IMR-90 (cell line): ENCODE data around the gene DYSF. TPM values are rescaled to one million over a fixed set of nuclear protein-coding genes. Genes with fewer than 3 reads are reported as not detected.

Experiments
- ATAC-seq: fragments of 200-7000 bp; cut with Tn5 transposase; 2 replicates; pipeline ENCODE4 v1.9.1; 2020; ENCODE audit warnings: low read depth, mild to moderate bottlenecking, moderate library complexity
- BruUV-seq: library from RNA; stranded (reverse); fragments of 400-500 nt; replicated peaks from 2 replicates; lab custom pipeline; 2021; lab: Mats Ljungman, UMichigan
- CTCF ChIA-PET: fragments of 300-600 bp; formaldehyde crosslinking; extraction: SDS; loops from one replicate; lab custom pipeline; 2021; ENCODE audit warnings: antibody characterized with exemption; lab: Yijun Ruan, JAX
- POLR2A ChIA-PET: fragments of 300-600 bp; sonication (Branson Sonifier 250); formaldehyde crosslinking; loops from one replicate; lab custom pipeline; 2022; ENCODE audit warnings: antibody characterized with exemption; ENCODE audit not compliant: unreplicated experiment; lab: Charles Lee
- DNase-seq: peaks from one replicate; pipeline ENCODE4 v3.0.0; 2013
- H2AFZ ChIP-seq: replicated peaks from 2 replicates; pipeline ENCODE3; 2013; ENCODE audit warnings: low read length, mild to moderate bottlenecking; ENCODE audit not compliant: poor library complexity
- H2AK5ac ChIP-seq: 2 replicates; pipeline ENCODE4 v1.6.1; 2013; ENCODE audit warnings: low read depth, low read length, inconsistent platforms
- H2AK9ac ChIP-seq: replicated peaks from 2 replicates; pipeline ENCODE3; 2013; ENCODE audit warnings: mild to moderate bottlenecking, low read depth, low read length, moderate library complexity; ENCODE audit not compliant: poor library complexity
- H2BK120ac ChIP-seq: 2 replicates; pipeline ENCODE4 v1.6.1; 2013; ENCODE audit warnings: low read depth, low read length, inconsistent platforms
- H2BK15ac ChIP-seq: 3 replicates; pipeline ENCODE4 v1.6.1; 2013; ENCODE audit warnings: low read depth, low read length, inconsistent platforms
- H2BK20ac ChIP-seq: 2 replicates; pipeline ENCODE4 v1.6.1; 2013; ENCODE audit warnings: low read depth, mild to moderate bottlenecking, inconsistent platforms, low read length, moderate library complexity
- H2BK5ac ChIP-seq: 2 replicates; pipeline ENCODE4 v1.6.1; 2013; ENCODE audit warnings: mild to moderate bottlenecking, low read depth, low read length, inconsistent platforms; ENCODE audit not compliant: poor library complexity, severe bottlenecking
- H3K14ac ChIP-seq: replicated peaks from 2 replicates; pipeline ENCODE4 v1.6.1; 2013; ENCODE audit warnings: low read depth, low read length, inconsistent platforms
- H3K18ac ChIP-seq: 2 replicates; pipeline ENCODE4 v1.6.1; 2013; ENCODE audit warnings: low read depth, low read length, control low read depth
- H3K23ac ChIP-seq: 2 replicates; pipeline ENCODE4 v1.6.1; 2013; ENCODE audit warnings: low read depth, low read length, inconsistent platforms
- H3K27ac ChIP-seq: 2 replicates; pipeline ENCODE4 v1.5.1; 2013; ENCODE audit warnings: mild to moderate bottlenecking, control low read depth, low read length; ENCODE audit not compliant: insufficient read depth
- H3K27me3 ChIP-seq: 2 replicates; pipeline ENCODE4 v1.6.1; 2013; ENCODE audit warnings: low read length; ENCODE audit not compliant: control insufficient read depth, insufficient read depth
- H3K36me3 ChIP-seq: 2 replicates; pipeline ENCODE4 v1.6.1; 2013; ENCODE audit warnings: low read length, mixed read lengths; ENCODE audit not compliant: control insufficient read depth, insufficient read depth
- H3K4ac ChIP-seq: 2 replicates; pipeline ENCODE4 v1.6.1; 2013; ENCODE audit warnings: low read depth, low read length, inconsistent platforms
- H3K4me1 ChIP-seq: 2 replicates; pipeline ENCODE4 v1.6.1; 2013; ENCODE audit warnings: low read length, mixed read lengths; ENCODE audit not compliant: control insufficient read depth, insufficient read depth
- H3K4me2 ChIP-seq: 2 replicates; pipeline ENCODE4 v1.6.1; 2013; ENCODE audit warnings: low read depth, mild to moderate bottlenecking, control low read depth, low read length, moderate library complexity
- H3K4me3 ChIP-seq: 2 replicates; pipeline ENCODE4 v1.5.1; 2013; ENCODE audit warnings: low read depth, mild to moderate bottlenecking, control low read depth, low read length, moderate library complexity; ENCODE audit not compliant: insufficient read depth
- H3K56ac ChIP-seq: 2 replicates; pipeline ENCODE4 v1.6.1; 2013; ENCODE audit warnings: low read length, inconsistent platforms; ENCODE audit not compliant: insufficient read depth; ENCODE audit errors: extremely low read depth
- H3K79me1 ChIP-seq, 2 experiments: 2 replicates each; pipeline ENCODE4 v1.6.1; 2013; ENCODE audit warnings: low read length in 2 of 2, inconsistent platforms in 1 of 2, low read depth in 1 of 2
- H3K9ac ChIP-seq: 2 replicates; pipeline ENCODE4 v1.6.1; 2013; ENCODE audit warnings: low read depth, low read length, control low read depth
- H3K9me1 ChIP-seq: 2 replicates; pipeline ENCODE4 v1.6.1; 2013; ENCODE audit warnings: low read length, inconsistent platforms; ENCODE audit not compliant: insufficient read depth
- H3K9me3 ChIP-seq: 2 replicates; pipeline ENCODE4 v1.6.1; 2013; ENCODE audit warnings: low read length; ENCODE audit not compliant: control insufficient read depth, insufficient read depth
- H4K20me1 ChIP-seq: 2 replicates; pipeline ENCODE4 v1.6.1; 2013; ENCODE audit warnings: low read length, inconsistent platforms; ENCODE audit not compliant: insufficient read depth
- H4K5ac ChIP-seq: 2 replicates; pipeline ENCODE4 v1.6.1; 2013; ENCODE audit warnings: mild to moderate bottlenecking, low read depth, low read length, control low read depth
- H4K8ac ChIP-seq, 2 experiments: 2 replicates each; pipeline ENCODE4 v1.6.1; 2013; ENCODE audit warnings: low read depth in 2 of 2, low read length in 2 of 2, control low read depth in 1 of 2, inconsistent platforms in 1 of 2
- H4K91ac ChIP-seq: 2 replicates; pipeline ENCODE4 v1.6.1; 2013; ENCODE audit warnings: low read depth, low read length, inconsistent platforms; ENCODE audit not compliant: insufficient read depth
- CEBPB ChIP-seq: IDR thresholded peaks from 2 replicates; pipeline ENCODE4 v1.6.1; 2012; ENCODE audit warnings: low read depth, low read length, improper control_type of control experiment
- CHD1 ChIP-seq: IDR thresholded peaks from 2 replicates; pipeline ENCODE4 v1.6.1; 2012; ENCODE audit warnings: low read depth, low read length, improper control_type of control experiment
- MXI1 ChIP-seq: IDR thresholded peaks from 2 replicates; pipeline ENCODE4 v1.6.1; 2012; ENCODE audit warnings: low read depth, mild to moderate bottlenecking, low read length, moderate library complexity, borderline replicate concordance
- NFE2L2 ChIP-seq: fragments of 150-350 bp; IDR thresholded peaks from 2 replicates; pipeline ENCODE4 v1.6.1; 2016; ENCODE audit warnings: low read depth, mild to moderate bottlenecking, low read length
- POLR2A ChIP-seq: IDR thresholded peaks from 2 replicates; pipeline ENCODE4 v1.6.1; 2012; ENCODE audit warnings: mild to moderate bottlenecking, low read depth, low read length
- RAD21 ChIP-seq: IDR thresholded peaks from 2 replicates; pipeline ENCODE4 v1.6.1; 2012; ENCODE audit warnings: low read length, improper control_type of control experiment
- RCOR1 ChIP-seq: IDR thresholded peaks from 2 replicates; pipeline ENCODE4 v1.6.1; 2012; ENCODE audit warnings: mild to moderate bottlenecking, low read length, improper control_type of control experiment; ENCODE audit not compliant: insufficient replicate concordance
- RFX5 ChIP-seq: IDR thresholded peaks from 2 replicates; pipeline ENCODE4 v1.8.0; 2012; ENCODE audit warnings: low read depth, mild to moderate bottlenecking, low read length, moderate library complexity
- SMC3 ChIP-seq: fragments of 150-350 bp; IDR thresholded peaks from 2 replicates; pipeline ENCODE4 v1.6.1; 2016; ENCODE audit warnings: low read depth, mild to moderate bottlenecking, antibody characterized with exemption, low read length, moderate library complexity
- WGBS, 2 experiments: methylation state at CpG; one replicate each; pipeline versions ENCODE4 v1.1.5 to v1.1.7; 2013; ENCODE audit warnings: missing lambda C conversion rate in 2 of 2; ENCODE audit not compliant: insufficient read length in 1 of 2; ENCODE audit errors: extremely low coverage in 2 of 2; 5-methylcytosine and 5-hydroxymethylcytosine counted together
- dilution Hi-C: fragments of 300-500 bp; cut with HindIII; formaldehyde crosslinking; loops from one replicate; pipeline ENCODE4 v1.14.3; 2018; ENCODE audit warnings: low sequenced_read_pairs; ENCODE audit not compliant: unreplicated experiment
- in situ Hi-C: fragments of 300-500 bp; cut with MboI; formaldehyde crosslinking; loops from 3 replicates; pipeline ENCODE4 v1.14.3; 2019; ENCODE audit warnings: low sequenced_read_pairs, inconsistent platforms, mixed read lengths
- intact Hi-C: fragments of 100-400 bp; cut with micrococcal nuclease; formaldehyde crosslinking; loops from 2 replicates; pipeline ENCODE4 v1.10.0; 2022
- polyA plus RNA-seq, 3 experiments: library from polyadenylated mRNA; depleted of rRNA; stranded (reverse); fragments of >200 nt; gene quantifications; 2 replicates each; pipeline ENCODE4 v1.2.3, GENCODE V29; 2012; ENCODE audit warnings: low replicate concordance in 1 of 3
- total RNA-seq: library from RNA; depleted of rRNA; stranded (reverse); fragments of >200 nt; gene quantifications from 2 replicates; pipeline ENCODE4 v1.2.3, GENCODE V29; 2012
- TF ChIP-seq, protein P1 (sequence below): fragments of 150-350 bp; IDR thresholded peaks from 2 replicates; pipeline ENCODE4 v1.6.1; 2017; ENCODE audit warnings: mild to moderate bottlenecking, antibody characterized with exemption, low read length, low read depth
- TF ChIP-seq, protein P2 (sequence below): fragments of 150-350 bp; IDR thresholded peaks from 2 replicates; pipeline ENCODE4 v1.6.1; 2016; ENCODE audit warnings: low read depth, mild to moderate bottlenecking, low read length, moderate library complexity, borderline replicate concordance
- TF ChIP-seq, protein P3 (sequence below): conservative IDR thresholded peaks from 2 replicates; pipeline ENCODE4 v1.5.1; 2012; ENCODE audit warnings: mild to moderate bottlenecking, low read depth, low read length, improper control_type of control experiment

Gene DYSF
- total and polyA plus RNA-seq, 2 of the 4 experiments (the other 2 are of a cell fraction) = 0.09 to 0.18 TPM

DNA sequence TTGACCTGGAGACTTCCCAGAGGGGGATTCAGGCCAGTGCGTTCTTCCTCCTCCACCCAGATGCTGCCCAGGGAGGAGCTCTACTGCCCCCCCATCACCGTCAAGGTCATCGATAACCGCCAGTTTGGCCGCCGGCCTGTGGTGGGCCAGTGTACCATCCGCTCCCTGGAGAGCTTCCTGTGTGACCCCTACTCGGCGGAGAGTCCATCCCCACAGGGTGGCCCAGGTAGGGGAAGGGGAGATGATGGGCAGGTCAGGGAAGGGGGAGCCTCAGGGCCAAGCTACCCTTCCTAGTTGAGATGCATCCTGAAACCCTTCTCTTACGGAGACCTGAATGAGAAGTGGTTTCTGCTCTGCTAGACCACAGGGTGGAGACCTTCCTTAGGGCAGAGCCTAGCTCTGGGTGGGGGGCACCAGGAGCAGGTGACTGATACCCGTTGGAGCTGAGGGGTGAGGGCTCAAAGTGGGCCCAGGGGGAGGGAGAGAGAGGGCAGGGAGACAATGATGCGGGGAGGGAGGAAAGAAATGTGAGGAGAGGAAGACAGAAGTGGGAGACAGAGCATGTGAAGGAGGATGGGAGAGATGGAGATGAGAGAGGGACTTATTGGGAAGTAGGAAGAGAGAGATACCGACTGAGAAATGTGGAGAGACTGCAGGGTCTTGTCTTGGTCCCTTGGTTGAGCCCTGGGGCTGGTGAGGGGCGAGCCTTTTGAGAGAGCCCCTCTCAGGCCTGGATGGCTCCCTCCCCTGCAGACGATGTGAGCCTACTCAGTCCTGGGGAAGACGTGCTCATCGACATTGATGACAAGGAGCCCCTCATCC, 159.4 kb downstream of the DYSF start (continued):
- TF ChIP-seq SMC3 (no peak), POLR2A (no peak)

DNA sequence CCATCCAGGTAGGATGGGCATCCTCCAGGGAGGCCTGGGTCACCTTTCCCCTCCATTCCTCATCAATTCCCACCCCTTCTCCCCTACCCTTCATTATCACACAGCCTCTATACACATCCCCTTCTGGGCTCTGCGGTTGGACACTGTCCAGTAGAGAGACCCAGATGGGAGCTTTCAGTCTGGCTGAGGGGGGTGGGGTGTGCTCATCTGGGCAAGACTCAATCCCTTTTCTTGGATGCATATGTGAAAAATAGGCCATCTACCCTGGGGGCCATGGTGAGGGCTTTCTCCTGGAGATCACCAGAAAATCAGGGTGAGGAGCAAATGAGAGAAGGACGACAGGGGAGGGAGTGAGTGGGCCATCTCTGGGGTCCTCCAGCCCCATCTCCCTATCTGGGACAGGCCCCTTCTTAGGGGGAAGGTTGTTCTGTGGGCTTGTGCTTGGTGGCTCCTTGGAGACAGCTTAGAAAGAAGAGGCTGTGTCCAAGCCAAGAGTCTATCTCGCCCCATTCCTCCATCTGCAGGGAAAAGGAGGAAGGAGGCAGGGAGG, 160.1 kb downstream of the DYSF start:
- H3K4ac ChIP-seq = no peak overlapping the region
- H3K9ac ChIP-seq = no peak overlapping the region
- H4K5ac ChIP-seq = no peak overlapping the region
- peaks cover 27% of the 10 kb centered on the region for H3K27me3 ChIP-seq
- no peak overlapping the region for H3K4me2 ChIP-seq
- no peak overlapping the region for H3K27ac ChIP-seq
- no peaks in the 10 kb centered on the region for H3K4me1 ChIP-seq
- intact Hi-C loops (loop anchor here (5.0 to 10.0 kb wide), 4 partner anchors 321 to 1134 kb away; no protein-coding TSS in a partner anchor), in situ Hi-C loops (no loop called here), dilution Hi-C loops (no loop called here)
- ChIA-PET CTCF (no interaction called here), POLR2A (no interaction called here)
- no peak overlapping the region for H2BK15ac ChIP-seq
- no TSS peak for BruUV-seq
- H3K4me3 ChIP-seq = no peak overlapping the region
- no peak overlapping the region for H2AK9ac ChIP-seq
- no peak overlapping the region for H2AFZ ChIP-seq
- H3K9me3 ChIP-seq = no peaks in the 10 kb centered on the region
- H3K18ac ChIP-seq = no peak overlapping the region
- no peak overlapping the region for H4K91ac ChIP-seq
- H2AK5ac ChIP-seq = no peak overlapping the region
- no peaks in the 10 kb centered on the region for H3K79me1 ChIP-seq
- WGBS, 2 experiments = no CpG with 5 or more reads among the region's 3 CpGs
- H2BK120ac ChIP-seq = no peak overlapping the region
- DNase-seq = no peak
- no peak overlapping the region for H3K14ac ChIP-seq
- H4K20me1 ChIP-seq = no peaks in the 10 kb centered on the region
- no peak overlapping the region for H2BK5ac ChIP-seq
- no peak overlapping the region for H3K56ac ChIP-seq
- no peak overlapping the region for H2BK20ac ChIP-seq
- H3K9me1 ChIP-seq = no peaks in the 10 kb centered on the region; the same call in 1 of the 2 replicates
- H4K8ac ChIP-seq = no peak overlapping the region
- no peak for ATAC-seq
- H3K36me3 ChIP-seq = no peaks in the 10 kb centered on the region
- H3K23ac ChIP-seq = no peak overlapping the region
- TF ChIP-seq RFX5 (no peak), POLR2A (no peak), CEBPB (no peak), RCOR1 (no peak), MXI1 (no peak), NFE2L2 (no peak), RAD21 (no peak), CHD1 (no peak)
- TF ChIP-seq, protein P1, sequence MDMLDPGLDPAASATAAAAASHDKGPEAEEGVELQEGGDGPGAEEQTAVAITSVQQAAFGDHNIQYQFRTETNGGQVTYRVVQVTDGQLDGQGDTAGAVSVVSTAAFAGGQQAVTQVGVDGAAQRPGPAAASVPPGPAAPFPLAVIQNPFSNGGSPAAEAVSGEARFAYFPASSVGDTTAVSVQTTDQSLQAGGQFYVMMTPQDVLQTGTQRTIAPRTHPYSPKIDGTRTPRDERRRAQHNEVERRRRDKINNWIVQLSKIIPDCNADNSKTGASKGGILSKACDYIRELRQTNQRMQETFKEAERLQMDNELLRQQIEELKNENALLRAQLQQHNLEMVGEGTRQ = no peak
- TF ChIP-seq, protein P2, sequence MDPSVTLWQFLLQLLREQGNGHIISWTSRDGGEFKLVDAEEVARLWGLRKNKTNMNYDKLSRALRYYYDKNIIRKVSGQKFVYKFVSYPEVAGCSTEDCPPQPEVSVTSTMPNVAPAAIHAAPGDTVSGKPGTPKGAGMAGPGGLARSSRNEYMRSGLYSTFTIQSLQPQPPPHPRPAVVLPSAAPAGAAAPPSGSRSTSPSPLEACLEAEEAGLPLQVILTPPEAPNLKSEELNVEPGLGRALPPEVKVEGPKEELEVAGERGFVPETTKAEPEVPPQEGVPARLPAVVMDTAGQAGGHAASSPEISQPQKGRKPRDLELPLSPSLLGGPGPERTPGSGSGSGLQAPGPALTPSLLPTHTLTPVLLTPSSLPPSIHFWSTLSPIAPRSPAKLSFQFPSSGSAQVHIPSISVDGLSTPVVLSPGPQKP = no peak
- TF ChIP-seq, protein P3, sequence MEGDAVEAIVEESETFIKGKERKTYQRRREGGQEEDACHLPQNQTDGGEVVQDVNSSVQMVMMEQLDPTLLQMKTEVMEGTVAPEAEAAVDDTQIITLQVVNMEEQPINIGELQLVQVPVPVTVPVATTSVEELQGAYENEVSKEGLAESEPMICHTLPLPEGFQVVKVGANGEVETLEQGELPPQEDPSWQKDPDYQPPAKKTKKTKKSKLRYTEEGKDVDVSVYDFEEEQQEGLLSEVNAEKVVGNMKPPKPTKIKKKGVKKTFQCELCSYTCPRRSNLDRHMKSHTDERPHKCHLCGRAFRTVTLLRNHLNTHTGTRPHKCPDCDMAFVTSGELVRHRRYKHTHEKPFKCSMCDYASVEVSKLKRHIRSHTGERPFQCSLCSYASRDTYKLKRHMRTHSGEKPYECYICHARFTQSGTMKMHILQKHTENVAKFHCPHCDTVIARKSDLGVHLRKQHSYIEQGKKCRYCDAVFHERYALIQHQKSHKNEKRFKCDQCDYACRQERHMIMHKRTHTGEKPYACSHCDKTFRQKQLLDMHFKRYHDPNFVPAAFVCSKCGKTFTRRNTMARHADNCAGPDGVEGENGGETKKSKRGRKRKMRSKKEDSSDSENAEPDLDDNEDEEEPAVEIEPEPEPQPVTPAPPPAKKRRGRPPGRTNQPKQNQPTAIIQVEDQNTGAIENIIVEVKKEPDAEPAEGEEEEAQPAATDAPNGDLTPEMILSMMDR = no peak
